Activated CD8-positive, alpha-beta memory T cell treated with anti-CD3 and anti-CD28 coated beads, Interleukin-2, amount 50 U/mL, for 24 hours (primary cell): Measurements from ENCODE around the gene NACC2.

Source experiments
- DNase-seq: peaks from one replicate; pipeline ENCODE4 v3.0.0-alpha.2; 2020; ENCODE audit errors: extremely low read depth

Gene NACC2

DNA sequence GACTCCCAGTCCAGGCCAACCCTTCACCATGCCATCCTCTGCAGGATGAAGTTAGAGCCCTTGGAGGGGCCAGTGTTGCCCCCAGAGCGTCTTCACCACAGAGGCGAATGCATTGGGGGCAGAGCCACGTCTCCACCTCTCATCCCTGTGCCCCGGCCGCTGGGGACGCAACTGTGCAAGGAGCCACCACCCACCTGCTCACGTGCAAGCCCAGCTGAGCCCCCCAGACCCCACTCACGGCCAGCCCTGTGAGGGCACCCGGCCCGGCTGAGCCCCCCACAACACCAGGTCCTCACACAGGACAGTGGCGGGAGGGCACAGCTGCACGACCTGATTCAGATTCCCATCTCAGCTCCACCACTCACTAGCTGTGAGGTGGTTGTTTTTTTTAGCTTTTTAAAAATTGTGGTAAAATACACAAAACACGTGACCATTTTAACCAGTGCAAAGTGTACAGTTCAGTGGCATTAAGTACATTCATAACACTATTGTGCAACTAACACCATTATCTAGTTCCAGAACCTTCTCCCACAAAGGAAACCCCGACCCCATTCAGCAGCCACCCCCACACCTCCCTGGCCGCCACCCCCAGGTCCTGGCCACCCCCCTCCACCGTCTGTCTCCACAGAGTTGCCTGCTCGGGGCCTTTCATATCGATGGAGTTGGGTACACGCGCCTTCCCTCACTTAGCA, 100.4 kb downstream of the NACC2 start:
- no peak for DNase-seq

DNA sequence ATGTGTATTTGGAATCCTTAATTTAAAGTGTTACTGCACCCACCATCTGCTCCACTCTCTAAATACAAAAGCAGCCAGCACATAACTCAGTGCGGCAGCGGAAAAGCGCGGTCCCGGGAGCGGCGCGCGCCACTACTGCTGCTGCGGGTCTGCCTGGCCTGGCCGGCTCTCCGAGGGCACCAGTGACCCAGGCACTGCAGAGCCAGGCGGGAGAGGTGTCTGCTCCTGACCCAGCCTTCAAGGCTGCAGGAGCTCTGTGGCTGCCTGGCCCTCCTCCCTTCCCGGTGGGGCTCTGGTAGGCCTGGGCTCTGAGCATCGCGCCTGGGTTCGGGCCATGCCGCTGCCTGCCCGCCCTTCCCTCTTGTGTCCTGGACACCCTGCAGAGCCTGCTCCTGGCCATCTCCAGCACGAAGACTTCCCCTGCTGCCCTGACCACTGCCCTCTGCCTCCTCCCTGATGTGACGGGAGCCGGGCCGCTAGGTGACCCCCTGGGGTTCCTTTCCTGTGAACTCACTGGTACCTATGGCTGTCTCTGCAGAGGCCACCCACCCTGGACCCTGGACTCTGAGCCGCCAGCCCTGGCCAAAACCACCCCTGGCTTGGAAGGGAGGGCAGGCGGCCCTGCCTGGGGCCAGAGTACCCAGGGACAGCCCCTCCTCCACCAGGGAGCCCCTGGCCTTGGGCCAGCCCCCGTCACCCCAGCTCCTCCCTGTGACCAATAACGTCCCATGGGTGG, 101.2 kb downstream of the NACC2 start:
- no peak for DNase-seq

DNA sequence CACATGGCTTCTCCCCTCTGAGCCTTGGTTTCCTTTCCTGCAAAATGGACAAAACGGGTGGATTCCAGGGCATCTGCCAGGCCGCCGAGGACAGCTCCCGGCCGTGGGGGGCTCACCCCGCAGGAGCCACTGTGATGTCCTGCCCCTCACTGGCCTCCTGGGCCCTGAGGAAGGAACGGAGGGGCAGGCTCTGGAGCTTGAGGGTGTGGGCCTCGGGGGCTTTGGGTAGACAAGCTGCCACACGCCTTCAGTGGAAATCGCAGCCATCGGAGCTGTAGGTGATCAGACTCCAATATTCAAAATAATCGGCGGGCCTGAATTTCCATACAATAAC, 101.7 kb downstream of the NACC2 start:
- DNase-seq: no peak

DNA sequence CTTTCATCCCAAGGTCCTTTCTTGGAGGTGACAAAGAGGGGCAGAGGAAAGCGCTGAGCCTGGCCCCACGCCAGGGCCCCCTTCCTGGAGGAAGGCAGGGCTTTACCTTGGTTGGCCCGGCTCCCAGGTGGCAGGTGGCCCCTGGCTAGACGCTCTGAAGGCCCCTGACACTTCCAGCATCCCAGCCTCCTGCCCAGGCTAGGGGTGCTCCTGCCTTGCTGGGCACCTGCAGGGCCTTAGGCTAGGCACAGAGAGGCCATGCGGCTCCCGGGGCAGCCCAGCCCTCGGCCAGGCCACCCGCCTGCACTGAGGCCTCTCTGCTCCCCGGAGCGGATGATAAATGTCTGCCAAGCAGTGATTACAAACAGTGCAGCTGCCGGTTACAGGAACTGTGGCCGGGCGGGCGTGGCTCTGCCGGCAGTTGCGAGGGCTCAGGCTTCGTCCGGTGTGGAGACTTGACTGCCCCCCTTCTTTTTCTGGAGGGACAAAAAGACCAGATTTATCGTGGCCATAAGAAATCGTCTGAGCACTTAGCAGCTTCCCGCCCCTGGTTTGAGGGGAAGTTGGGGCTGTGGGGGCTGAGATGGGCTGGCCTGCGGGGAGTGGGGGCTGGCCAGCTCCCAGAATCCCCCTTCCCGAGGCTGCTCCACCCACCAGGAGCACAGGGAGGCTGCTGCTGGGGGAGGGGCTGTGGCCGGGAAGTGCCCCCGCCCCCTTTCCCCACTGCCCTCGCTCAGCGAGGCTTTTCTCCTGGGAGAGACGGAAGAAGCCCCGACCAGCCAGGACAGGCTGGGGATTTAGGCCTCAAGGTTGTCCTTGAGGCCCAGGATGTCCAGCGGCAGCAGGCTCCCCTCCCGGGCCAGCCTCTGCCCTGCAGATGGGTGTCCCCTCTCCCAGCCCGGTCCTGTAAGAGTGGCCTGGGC, 102.3 kb downstream of the NACC2 start:
- no peak for DNase-seq

DNA sequence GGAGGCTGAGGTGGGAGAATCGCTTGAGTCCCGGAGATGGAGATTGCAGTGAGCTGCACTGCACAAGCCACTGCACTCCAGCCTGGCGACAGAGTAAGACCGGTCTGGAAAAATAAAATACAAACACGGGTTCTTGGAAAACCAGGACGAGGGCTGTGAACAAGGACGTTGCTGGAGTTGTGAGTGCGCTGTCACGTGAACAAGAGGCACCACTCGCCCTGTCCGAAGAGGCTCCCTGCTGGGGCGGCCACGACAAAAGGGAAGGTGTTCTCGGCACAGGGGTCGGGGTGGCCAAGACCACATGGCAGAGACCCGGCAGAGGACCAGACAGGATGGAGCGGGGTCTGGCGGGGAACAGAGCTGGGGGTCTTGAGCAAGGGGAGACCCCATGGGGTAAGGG, 103.3 kb downstream of the NACC2 start:
- DNase-seq: no peak

DNA sequence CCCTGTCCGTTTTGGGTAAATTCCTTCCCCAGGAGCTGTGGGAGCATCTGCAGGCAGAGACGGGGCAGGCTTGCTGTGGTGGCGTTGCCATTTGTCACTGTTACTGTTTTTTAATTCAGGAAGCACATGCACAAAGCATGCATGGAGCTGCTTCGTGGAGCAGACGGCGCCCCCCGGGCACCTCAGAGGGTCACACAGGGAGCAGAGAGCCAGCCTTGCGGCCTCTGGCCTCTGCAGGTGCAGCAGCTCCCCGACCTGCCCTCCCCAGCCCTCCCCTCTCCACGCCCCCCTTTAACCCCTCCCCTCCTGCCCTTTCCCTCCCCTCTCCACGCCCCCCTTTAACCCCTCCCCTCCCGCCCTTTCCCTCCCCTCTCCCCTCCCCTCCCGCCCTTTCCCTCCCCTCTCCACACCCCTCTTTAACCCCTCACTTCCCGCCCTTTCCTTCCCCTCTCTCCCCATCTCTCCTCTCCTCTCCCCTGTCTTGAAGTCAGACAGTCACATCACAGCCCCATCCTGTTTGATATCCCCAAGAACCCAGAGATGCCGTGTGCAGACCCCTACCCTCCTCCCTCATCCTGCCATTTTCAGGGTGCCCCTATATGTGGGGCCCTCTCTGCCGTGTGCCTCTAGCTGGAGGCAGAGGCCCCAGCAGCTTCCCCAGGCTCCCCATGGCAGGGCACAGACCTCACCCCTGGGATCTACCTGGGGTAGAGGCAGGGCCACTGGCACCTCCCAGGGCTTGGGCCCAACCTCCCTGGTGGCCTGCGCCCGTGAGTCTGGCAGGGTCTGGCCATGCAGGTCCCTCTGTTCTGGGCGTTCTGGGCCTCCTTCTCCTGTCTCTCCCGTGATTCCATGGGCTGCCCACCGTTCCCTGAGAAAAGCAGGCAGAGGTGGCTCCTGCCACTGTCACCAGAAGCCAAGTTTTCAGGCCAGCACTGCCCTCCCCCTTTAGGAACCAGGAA, 104.3 kb downstream of the NACC2 start:
- DNase-seq: no peak

DNA sequence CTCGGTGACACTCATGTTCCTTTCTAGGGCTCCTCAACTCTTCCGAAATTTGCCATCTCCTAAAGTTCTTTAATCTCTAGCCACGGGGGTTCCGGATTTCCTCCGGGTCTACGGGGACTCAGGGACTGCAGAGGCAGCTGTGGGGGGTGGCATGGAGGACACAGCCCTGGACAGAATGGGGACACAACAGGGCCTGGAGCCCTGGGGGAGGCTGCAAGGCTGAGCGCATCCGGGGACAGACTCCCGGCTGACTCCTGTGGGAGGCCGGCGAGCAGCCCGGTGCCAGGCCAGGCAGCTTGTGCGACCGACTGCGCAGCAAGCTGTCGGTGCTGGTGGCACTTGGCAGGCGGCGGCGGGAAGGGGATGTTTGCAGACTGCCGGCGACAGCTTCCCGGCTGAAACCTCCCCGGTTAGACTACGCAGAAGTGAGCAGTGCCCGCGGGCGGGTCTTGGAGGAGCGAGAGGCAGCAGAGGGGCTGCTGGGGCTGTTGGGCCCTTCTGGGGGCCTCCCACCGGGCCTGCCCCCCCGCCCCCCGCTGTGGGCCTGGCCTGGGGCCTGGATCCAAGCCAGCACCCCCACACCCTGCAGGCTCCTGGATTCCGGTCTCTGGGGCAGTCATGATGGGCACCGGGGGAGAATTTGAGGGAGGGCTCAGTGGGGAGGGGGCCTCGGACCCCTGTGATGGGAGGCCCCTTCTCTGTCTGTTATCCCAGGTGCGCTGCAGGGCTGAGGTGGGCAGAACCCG, 105.2 kb downstream of the NACC2 start:
- no peak for DNase-seq

DNA sequence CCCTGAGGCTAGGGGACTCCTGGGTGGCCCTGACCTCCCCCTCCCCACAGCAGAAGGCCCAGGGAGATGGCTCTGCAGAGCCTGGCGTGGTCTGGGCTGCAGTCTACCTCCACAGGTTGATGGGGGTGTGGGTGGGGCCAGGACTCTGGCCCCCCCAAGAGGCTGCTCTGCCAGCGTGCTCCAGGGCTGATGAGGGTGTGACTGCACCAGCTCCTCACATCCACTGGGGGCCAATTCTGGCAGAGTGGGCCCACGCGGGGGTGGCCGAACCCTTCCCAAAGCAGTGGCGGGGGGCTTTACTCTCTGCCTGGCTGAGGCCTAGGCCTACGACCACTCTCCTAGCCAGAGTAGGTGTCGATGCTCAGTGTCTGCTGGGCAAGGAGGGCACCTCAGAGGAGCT, 105.9 kb downstream of the NACC2 start:
- DNase-seq: no peak

DNA sequence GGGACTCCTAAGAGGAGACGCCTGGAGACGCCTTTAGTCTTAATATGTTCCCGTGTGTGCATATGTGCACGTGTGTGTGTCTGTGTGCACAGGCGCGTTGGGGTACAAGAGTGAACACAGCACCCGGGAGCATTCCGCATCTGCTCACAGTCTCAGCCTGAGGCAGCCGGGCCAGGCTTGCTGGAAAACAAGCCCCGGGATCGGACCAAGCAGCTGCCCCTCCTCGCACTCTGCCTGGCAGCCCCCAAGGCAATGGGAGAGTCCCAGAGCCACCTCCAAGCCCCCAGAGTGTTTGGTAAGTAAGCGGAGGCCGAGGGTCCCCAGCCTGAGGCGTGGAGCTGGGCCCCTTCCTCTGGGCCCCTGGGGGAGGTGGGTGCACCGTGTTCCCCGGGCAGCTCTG, 106.6 kb downstream of the NACC2 start:
- DNase-seq: no peak

DNA sequence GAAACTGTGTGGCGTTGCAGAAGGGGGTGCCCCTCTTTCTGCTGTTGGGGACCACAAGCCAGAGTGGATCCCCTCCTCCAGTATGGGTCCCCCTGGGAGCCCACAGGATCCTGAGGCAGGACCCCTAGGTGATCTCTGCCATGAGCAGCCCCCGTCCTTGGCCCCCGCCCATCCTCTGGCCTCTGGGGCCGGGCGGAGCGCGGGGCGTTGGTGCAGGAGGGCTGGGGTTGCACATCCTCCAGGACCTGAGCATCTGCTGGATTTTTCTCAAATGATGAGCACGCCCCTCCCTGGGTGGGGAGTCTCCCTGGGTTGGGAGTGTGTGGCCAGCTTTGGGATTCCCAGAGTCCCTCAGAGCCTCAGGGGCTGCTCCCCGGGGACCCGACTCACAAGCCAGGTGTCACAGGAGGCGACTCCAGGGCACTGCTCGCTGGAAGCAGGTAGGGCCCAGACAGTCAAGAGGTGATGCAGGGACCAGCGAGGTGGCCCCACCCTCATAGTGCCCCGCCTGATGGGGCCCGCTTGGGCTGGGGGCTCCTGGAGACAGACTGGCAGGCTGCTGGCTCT, 107.2 kb downstream of the NACC2 start:
- DNase-seq: no peak

DNA sequence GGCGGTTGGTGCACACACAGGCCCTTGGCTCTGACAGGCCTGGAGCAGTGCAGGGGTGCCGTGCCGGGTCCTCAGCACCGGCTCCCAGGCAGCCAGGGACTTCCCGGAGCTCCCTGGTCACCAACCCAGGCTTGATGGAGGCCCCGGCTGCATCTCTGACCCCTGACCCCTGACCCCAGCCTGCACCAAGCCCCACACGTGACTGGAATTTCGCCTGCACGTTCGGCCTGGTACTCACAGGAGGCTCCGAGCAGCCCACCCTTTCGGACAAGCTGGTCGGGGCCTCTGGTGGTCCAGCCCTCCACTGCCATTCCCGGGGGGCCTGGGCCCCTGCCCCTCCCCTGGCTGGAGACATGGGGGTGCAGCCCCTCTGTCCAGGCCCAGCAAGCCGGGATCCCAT, 108.5 kb downstream of the NACC2 start:
- no peak for DNase-seq

DNA sequence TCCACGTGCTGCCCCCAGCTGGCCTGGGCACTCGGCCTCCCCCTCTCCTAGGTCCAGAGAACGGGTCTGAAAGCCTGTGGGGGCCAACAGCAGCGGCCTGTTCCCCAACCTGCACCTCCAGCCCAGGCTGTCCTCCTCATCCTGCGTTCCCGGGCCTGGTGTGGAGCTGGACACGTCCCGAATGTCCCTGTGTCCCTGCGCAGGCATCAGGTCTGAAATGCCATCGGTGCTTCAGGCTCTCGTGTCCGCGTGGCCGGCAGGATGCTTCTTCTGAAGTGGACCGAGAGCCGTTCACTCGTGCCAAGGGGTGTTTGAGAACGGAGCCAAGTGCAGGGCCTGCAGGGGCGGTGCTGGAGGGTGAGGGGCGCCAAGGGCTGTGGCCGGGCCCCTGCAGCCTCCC, 109.2 kb downstream of the NACC2 start:
- no peak for DNase-seq

DNA sequence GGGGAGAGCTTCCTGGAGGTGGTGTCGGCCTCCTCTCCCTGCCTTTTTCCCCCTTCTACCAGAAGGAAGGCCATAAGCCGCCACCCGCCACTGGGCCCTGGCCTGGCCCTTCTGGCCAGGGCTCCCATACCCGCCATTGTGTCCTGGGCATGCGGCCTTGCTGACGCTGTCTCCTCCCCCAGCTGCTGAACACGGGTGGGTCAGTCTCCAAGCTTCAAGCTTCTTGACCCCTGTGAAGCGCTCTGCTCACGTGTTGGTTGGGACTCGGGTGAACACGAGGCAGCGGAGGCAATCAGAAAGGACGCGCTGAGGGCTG, 109.7 kb downstream of the NACC2 start:
- no peak for DNase-seq

DNA sequence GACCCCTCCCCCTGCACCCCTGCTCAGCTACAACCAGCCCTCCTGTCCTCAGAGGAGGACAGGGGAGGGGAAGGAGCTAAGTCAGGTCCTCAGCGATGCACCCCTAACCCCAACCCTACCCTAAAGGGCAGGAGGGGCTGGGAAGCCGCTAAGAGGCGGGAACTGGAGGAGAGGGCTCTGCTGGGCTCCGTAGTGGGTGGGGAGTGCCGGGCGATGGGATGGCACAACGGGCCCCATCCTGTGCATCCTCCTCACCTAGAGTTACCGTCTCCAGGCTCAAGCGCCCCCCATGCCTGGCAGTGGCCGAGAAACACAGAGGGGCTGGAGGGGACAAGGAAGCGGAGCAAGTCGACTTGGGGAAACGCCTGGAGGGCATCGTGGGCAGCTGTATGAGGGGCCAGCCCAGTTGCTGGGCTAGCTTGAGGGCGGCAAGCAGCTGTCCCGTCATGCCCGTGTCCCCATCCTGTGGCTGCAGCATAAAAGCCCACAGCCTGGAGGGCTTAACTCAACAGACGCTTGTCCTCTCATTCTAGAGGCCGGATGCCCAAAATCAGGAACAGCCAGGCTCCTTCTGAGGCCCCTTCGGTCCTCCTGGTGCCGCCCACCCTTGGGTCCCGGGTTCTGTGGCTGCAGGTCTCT, 110.9 kb downstream of the NACC2 start:
- no peak for DNase-seq

DNA sequence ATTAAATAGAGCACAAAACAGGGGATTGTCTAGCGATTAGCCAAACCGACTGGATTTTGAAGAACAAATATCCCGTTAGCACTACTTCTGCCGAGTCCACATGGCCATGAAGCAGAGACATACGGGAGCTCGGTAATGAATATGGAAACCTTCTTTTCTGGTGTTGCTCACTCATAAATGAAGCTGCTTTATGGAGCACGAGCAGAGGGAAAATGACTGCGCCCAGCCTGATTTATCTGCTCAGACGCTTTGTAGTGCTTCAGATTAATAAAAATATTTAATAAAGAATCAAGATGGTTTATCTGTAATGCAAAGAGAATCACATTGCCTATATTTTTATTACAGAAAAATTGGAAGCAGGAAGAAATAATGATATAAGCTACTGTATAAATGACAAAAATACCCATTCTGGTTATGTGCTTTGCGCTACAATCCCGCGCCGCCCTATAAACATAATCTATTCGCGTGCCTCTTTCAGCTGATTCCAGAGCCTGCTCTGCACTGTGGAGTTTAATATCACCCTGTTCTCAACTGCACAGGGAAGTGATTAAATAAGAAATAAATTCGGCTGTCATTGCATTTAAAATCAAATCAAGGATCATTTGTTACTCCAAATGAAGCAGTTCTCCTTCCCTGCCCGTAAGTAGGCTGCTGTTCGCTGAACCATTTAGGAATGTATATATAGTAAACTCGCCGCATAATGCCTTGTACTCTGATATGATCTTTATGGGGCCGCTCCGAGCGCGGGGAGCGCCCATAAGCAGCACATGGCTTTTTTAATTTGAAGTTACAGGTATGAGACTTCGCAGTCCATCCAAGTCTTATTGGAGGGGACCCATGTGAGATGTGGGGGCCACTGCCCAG, 111.6 kb downstream of the NACC2 start:
- DNase-seq: no peak

DNA sequence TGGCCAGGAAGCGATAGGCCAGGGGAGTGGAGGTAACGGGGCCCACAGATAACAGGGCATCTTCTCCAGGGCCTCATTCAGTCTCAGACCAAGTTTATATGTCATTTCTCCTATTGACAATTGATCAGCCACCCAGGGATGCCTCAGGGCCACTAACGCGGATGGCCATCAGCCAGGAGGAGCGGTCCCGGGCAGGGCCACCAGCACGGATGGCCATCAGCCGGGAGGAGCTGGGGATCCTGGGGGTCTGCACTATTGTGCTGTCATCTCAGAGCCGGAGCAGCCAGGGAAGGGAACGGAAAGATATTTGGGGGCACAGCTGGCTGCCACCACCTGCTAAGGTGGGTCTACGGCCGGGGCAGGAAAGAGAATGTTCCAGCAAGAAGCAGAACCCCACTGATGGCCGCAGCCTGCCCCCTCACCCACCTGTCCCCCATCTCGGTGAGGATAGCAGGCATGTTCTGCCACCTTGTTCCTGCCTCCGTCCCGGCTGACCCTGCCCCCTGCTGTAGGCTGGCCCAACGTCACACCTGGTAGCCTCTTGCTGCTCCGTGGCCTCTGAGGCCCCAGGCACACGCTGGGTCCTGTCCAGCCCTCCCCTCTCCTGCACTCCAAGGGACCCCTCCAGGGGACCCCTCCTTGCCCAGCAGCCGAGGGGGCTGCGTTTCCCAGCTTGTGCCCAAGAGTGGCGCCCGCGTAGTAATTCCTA, 112.4 kb downstream of the NACC2 start:
- DNase-seq: no peak

DNA sequence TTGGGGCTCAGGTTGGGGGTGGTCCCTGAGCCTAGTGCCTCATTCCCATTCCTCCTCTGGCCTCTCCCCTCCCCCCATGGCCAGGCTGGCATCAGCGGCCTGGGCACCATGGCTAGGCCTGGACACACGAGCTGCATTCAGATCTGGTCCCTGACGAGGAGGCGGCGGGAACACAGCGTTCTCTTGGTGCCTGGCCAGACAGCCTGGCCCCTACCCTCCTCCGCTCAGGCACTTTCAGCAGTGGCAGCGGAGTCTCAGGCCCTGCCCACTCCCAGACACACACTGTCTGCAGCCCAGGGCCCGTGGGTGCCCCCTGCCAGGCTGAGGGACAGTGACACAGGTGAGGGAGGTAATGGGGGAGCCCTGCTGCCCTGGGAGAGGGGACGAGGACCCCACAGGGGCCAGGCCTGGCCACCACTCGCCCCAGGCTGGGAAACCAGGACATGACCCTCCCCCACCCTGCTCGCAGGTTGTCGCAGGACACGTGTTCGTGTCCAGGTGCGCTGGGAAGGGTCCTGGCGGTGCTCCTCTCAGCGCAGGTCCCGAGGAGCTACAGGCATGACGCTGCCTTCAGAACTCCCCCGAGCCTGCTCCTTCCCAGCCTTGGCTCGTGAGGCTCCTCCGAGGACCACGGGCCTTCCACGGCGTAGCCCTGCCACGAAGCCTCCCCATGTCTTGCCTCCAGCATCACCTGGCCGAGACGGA, 114.0 kb downstream of the NACC2 start:
- DNase-seq: no peak
